Measurements from ENCODE around the gene VENTX. TPM values are rescaled to one million over a fixed set of nuclear protein-coding genes. Genes with fewer than 3 reads are reported as not detected.

Gene VENTX
- total RNA-seq, 1 experiment from 2014 or later, result 28.0 TPM

- TF ChIP-seq KAT7 (CRISPR knock-in tag; IDR thresholded peaks at IDR 0.05; ENCODE audit: borderline replicate concordance) (no peak), ZNF416 (CRISPR knock-in tag; IDR thresholded peaks at IDR 0.05) (no peak), NR2C2 (CRISPR knock-in tag; IDR thresholded peaks at IDR 0.05) (no peak), ZNF671 (CRISPR knock-in tag; IDR thresholded peaks at IDR 0.05) (no peak), USF2 (CRISPR knock-in tag; IDR thresholded peaks at IDR 0.05) (no peak; the same call in 1 of the 2 replicates), ZNF232 (CRISPR knock-in tag; IDR thresholded peaks at IDR 0.05) (no peak), ETV6 (CRISPR knock-in tag; IDR thresholded peaks at IDR 0.05) (0 out of 2 replicates have a peak, but pooled peaks have one; percentile 38), TCF7 (CRISPR knock-in tag; IDR thresholded peaks at IDR 0.05; ENCODE audit: low read depth) (no peak), CBFB (CRISPR knock-in tag; IDR thresholded peaks at IDR 0.05; ENCODE audit: low read depth) (no peak), ZNF512 (CRISPR knock-in tag; IDR thresholded peaks at IDR 0.05; ENCODE audit: borderline replicate concordance) (no peak), ATF1 (CRISPR knock-in tag; IDR thresholded peaks at IDR 0.05) (no peak), CREM (CRISPR knock-in tag; IDR thresholded peaks at IDR 0.05) (no peak), E2F5 (CRISPR knock-in tag; IDR thresholded peaks at IDR 0.05) (peak; percentile 14; the same call in 1 of the 2 replicates), ZNF423 (CRISPR knock-in tag; IDR thresholded peaks at IDR 0.05) (no peak), ELF4 (CRISPR knock-in tag; IDR thresholded peaks at IDR 0.05; ENCODE audit: low read depth) (no peak), RELA (CRISPR knock-in tag; IDR thresholded peaks at IDR 0.05; ENCODE audit: borderline replicate concordance) (no peak), SP1 (CRISPR knock-in tag; conservative IDR thresholded peaks at IDR 0.05) (0 out of 2 replicates have a peak, but pooled peaks have one; percentile 26), ZNF219 (CRISPR knock-in tag; IDR thresholded peaks at IDR 0.05; ENCODE audit: borderline replicate concordance) (no peak), ZNF121 (CRISPR knock-in tag; IDR thresholded peaks at IDR 0.05) (no peak), ATF3 (CRISPR knock-in tag; conservative IDR thresholded peaks at IDR 0.05) (no peak)
- TF ChIP-seq, protein P1, sequence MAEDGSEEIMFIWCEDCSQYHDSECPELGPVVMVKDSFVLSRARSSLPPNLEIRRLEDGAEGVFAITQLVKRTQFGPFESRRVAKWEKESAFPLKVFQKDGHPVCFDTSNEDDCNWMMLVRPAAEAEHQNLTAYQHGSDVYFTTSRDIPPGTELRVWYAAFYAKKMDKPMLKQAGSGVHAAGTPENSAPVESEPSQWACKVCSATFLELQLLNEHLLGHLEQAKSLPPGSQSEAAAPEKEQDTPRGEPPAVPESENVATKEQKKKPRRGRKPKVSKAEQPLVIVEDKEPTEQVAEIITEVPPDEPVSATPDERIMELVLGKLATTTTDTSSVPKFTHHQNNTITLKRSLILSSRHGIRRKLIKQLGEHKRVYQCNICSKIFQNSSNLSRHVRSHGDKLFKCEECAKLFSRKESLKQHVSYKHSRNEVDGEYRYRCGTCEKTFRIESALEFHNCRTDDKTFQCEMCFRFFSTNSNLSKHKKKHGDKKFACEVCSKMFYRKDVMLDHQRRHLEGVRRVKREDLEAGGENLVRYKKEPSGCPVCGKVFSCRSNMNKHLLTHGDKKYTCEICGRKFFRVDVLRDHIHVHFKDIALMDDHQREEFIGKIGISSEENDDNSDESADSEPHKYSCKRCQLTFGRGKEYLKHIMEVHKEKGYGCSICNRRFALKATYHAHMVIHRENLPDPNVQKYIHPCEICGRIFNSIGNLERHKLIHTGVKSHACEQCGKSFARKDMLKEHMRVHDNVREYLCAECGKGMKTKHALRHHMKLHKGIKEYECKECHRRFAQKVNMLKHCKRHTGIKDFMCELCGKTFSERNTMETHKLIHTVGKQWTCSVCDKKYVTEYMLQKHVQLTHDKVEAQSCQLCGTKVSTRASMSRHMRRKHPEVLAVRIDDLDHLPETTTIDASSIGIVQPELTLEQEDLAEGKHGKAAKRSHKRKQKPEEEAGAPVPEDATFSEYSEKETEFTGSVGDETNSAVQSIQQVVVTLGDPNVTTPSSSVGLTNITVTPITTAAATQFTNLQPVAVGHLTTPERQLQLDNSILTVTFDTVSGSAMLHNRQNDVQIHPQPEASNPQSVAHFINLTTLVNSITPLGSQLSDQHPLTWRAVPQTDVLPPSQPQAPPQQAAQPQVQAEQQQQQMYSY (CRISPR knock-in tag; IDR thresholded peaks at IDR 0.05), result no peak
- TF ChIP-seq, protein P2, sequence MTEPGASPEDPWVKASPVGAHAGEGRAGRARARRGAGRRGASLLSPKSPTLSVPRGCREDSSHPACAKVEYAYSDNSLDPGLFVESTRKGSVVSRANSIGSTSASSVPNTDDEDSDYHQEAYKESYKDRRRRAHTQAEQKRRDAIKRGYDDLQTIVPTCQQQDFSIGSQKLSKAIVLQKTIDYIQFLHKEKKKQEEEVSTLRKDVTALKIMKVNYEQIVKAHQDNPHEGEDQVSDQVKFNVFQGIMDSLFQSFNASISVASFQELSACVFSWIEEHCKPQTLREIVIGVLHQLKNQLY (CRISPR knock-in tag; IDR thresholded peaks at IDR 0.05), result no peak
- TF ChIP-seq, protein P3, sequence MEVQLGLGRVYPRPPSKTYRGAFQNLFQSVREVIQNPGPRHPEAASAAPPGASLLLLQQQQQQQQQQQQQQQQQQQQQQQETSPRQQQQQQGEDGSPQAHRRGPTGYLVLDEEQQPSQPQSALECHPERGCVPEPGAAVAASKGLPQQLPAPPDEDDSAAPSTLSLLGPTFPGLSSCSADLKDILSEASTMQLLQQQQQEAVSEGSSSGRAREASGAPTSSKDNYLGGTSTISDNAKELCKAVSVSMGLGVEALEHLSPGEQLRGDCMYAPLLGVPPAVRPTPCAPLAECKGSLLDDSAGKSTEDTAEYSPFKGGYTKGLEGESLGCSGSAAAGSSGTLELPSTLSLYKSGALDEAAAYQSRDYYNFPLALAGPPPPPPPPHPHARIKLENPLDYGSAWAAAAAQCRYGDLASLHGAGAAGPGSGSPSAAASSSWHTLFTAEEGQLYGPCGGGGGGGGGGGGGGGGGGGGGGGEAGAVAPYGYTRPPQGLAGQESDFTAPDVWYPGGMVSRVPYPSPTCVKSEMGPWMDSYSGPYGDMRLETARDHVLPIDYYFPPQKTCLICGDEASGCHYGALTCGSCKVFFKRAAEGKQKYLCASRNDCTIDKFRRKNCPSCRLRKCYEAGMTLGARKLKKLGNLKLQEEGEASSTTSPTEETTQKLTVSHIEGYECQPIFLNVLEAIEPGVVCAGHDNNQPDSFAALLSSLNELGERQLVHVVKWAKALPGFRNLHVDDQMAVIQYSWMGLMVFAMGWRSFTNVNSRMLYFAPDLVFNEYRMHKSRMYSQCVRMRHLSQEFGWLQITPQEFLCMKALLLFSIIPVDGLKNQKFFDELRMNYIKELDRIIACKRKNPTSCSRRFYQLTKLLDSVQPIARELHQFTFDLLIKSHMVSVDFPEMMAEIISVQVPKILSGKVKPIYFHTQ (CRISPR knock-in tag; IDR thresholded peaks at IDR 0.05), result no peak
- TF ChIP-seq, protein P4, sequence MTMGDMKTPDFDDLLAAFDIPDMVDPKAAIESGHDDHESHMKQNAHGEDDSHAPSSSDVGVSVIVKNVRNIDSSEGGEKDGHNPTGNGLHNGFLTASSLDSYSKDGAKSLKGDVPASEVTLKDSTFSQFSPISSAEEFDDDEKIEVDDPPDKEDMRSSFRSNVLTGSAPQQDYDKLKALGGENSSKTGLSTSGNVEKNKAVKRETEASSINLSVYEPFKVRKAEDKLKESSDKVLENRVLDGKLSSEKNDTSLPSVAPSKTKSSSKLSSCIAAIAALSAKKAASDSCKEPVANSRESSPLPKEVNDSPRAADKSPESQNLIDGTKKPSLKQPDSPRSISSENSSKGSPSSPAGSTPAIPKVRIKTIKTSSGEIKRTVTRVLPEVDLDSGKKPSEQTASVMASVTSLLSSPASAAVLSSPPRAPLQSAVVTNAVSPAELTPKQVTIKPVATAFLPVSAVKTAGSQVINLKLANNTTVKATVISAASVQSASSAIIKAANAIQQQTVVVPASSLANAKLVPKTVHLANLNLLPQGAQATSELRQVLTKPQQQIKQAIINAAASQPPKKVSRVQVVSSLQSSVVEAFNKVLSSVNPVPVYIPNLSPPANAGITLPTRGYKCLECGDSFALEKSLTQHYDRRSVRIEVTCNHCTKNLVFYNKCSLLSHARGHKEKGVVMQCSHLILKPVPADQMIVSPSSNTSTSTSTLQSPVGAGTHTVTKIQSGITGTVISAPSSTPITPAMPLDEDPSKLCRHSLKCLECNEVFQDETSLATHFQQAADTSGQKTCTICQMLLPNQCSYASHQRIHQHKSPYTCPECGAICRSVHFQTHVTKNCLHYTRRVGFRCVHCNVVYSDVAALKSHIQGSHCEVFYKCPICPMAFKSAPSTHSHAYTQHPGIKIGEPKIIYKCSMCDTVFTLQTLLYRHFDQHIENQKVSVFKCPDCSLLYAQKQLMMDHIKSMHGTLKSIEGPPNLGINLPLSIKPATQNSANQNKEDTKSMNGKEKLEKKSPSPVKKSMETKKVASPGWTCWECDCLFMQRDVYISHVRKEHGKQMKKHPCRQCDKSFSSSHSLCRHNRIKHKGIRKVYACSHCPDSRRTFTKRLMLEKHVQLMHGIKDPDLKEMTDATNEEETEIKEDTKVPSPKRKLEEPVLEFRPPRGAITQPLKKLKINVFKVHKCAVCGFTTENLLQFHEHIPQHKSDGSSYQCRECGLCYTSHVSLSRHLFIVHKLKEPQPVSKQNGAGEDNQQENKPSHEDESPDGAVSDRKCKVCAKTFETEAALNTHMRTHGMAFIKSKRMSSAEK (CRISPR knock-in tag; IDR thresholded peaks at IDR 0.05; ENCODE audit: borderline replicate concordance), result no peak
These were observed 8.2 kb upstream of the VENTX start (continued) for GRCh38 chr10:133229265-133230043.
